ENCODE data around the gene SLA2. TPM values are rescaled to one million over a fixed set of nuclear protein-coding genes. Genes with fewer than 3 reads are reported as not detected.
A peak's percentile ranks its signal among the peaks of the same experiment; 100 is the strongest.

Gene SLA2
- total RNA-seq, 4 donors from 2014 or later: 0.13 to 0.50 (median 0.28) TPM

GRCh38 chr20:36605399-36606157 is 40.4 kb downstream of the SLA2 start, which contains the start of gene RAB5IF:
Gene RAB5IF (plus strand): TSS chr20:36605779. CDS start chr20:36605952, 173 bp downstream.
- intact Hi-C loops (cut with DNase I): loop anchor here (10.0 kb wide), 2 partner anchors 141 to 149 kb away; no protein-coding TSS in a partner anchor
- Histone ChIP-seq H3K4me3 (replicated peaks in 1 of 3) (peak within 1 kb of the TSS; percentile 85 to 100 (median 98)), H3K27ac (peak within 1 kb of the TSS; percentile 67 to 90 (median 78)), H3K27me3 (no peaks in the 10 kb centered on the region), H3K36me3 (peaks cover 14 to 22% of the 10 kb centered on the region in 2 donors), H3K4me1 (peaks cover 10 to 17% of the 10 kb centered on the region in 2 donors), H3K9me3 (no peaks in the 10 kb centered on the region)
- WGBS, 2 donors: 0 to 1% methylated on average over 34 to 45 of the region's 90 CpGs
- DNase-seq: peak; percentile 98 to 99
- peak; percentile 32 to 99 (median 90) for TF ChIP-seq CTCF (IDR thresholded peaks at IDR 0.05)
- peak; percentile 19 to 84 for TF ChIP-seq POLR2A (IDR thresholded peaks at IDR 0.05)

DNA sequence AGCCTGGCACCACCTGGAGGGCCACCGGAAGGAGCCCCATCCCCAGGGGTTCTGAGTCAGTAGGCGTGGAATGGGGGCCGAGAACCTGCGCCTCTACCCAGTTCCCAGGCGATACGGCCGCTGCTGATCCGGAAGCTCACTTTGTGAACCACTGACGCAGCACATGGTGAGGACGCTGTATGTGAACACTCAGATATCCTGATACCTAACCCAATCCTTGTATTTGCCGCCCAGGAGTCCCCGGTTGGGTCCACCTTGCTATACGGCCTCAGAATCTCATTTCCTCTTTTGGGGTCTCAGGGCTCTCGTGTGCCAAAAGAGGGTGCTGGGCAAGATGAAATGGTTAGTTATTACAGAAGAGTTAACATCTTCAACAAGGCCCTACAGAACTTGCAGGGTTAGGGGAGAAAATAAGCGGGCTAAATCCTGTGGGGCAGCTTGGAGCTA is 41.0 kb downstream of the SLA2 start:
- H3K36me3 ChIP-seq: peaks cover 8 to 16% of the 10 kb centered on the region in 2 donors

GRCh38 chr20:36601540-36601939 is 44.5 kb downstream of the SLA2 start:
- Histone ChIP-seq H3K27me3 (no peaks in the 10 kb centered on the region), H3K36me3 (no peaks in the 10 kb centered on the region), H3K27ac (no peak overlapping the region), H3K4me3 (replicated peaks in 1 of 3) (no peak overlapping the region), H3K9me3 (no peaks in the 10 kb centered on the region), H3K4me1 (peaks cover 2 to 11% of the 10 kb centered on the region in 2 donors)
- intact Hi-C loops (cut with DNase I): loop anchor here (5.0 to 10.0 kb wide), 3 partner anchors 44 to 153 kb away; no protein-coding TSS in a partner anchor
- no peak for DNase-seq
- WGBS, 2 donors: 57 to 64% methylated on average over 1 of the region's 1 CpG
- TF ChIP-seq POLR2A (IDR thresholded peaks at IDR 0.05) (no peak), CTCF (IDR thresholded peaks at IDR 0.05) (no peak)

More for the DNA sequence above, 41.0 kb downstream of the SLA2 start:
- Histone ChIP-seq H3K4me1 (peaks cover 10 to 18% of the 10 kb centered on the region in 2 donors), H3K27ac (peak overlapping the region; percentile 67 to 90 (median 78)), H3K4me3 (replicated peaks in 1 of 3) (no peak overlapping the region), H3K9me3 (no peaks in the 10 kb centered on the region), H3K27me3 (no peaks in the 10 kb centered on the region)
- intact Hi-C loops (cut with DNase I): loop anchor here (5.0 to 10.0 kb wide), 3 partner anchors 48 to 150 kb away; no protein-coding TSS in a partner anchor
- DNase-seq: peak; percentile 37 to 39
- TF ChIP-seq CTCF (IDR thresholded peaks at IDR 0.05) (no peak), POLR2A (IDR thresholded peaks at IDR 0.05) (no peak)
- 42 to 54% methylated on average over 15 of the region's 15 CpGs for WGBS, 2 donors

- intact Hi-C loops (cut with DNase I): loop anchor here (5.0 to 10.0 kb wide), 3 partner anchors 43 to 155 kb away; no protein-coding TSS in a partner anchor
- 53 to 62% methylated on average over 5 of the region's 5 CpGs for WGBS, 2 donors
- no peaks in the 10 kb centered on the region for H3K27me3 ChIP-seq
- H3K36me3 ChIP-seq: no peaks in the 10 kb centered on the region
- H3K27ac ChIP-seq: no peak overlapping the region
- no peak overlapping the region for H3K4me3 ChIP-seq (replicated peaks in 1 of 3)
- no peaks in the 10 kb centered on the region for H3K9me3 ChIP-seq
- DNase-seq: no peak
- H3K4me1 ChIP-seq: peaks cover 0 to 6% of the 10 kb centered on the region in 2 donors
- TF ChIP-seq POLR2A (IDR thresholded peaks at IDR 0.05) (no peak), CTCF (IDR thresholded peaks at IDR 0.05) (no peak)
Observed at GRCh38 chr20:36599912-36600345, 46.1 kb downstream of the SLA2 start.
